Naive thymus-derived CD4-positive, alpha-beta T cell (primary cell): Measurements from ENCODE around the gene LMO1. TPM values are rescaled to one million over a fixed set of nuclear protein-coding genes. Genes with fewer than 3 reads are reported as not detected.

Experiments used
- ATAC-seq: fragments of 150-1000 bp; cut with Tn5 transposase; 2 replicates; pipeline ENCODE4 v1.10.0; 2021; ENCODE audit warnings: mild to moderate bottlenecking, moderate library complexity
- CTCF ChIA-PET: fragments of 350-600 bp; sonication (Branson Sonifier 250); formaldehyde crosslinking; loops from one replicate; lab custom pipeline; 2021; ENCODE audit warnings: antibody characterized with exemption; lab: Charles Lee
- POLR2A ChIA-PET: fragments of 350-600 bp; sonication (Branson Sonifier 250); formaldehyde crosslinking; loops from one replicate; lab custom pipeline; 2021; ENCODE audit warnings: antibody characterized with exemption, inconsistent platforms; lab: Charles Lee
- DNase-seq, 9 donors: peaks; one replicate each; pipeline versions ENCODE4 v3.0.0 to v3.0.0-alpha.2; 2020 to 2022; ENCODE audit warnings: mixed read lengths in 1 of 9
- H3K27ac ChIP-seq: one replicate; pipeline ENCODE4 v1.7.0; 2013; ENCODE audit warnings: mild to moderate bottlenecking, low read depth, low read length, moderate library complexity
- H3K27me3 ChIP-seq, 2 donors: one replicate each; pipeline ENCODE4 v1.7.0; 2013; ENCODE audit warnings: low read length in 2 of 2, mild to moderate bottlenecking in 2 of 2, moderate library complexity in 2 of 2; ENCODE audit not compliant: control insufficient read depth in 2 of 2, insufficient read depth in 2 of 2
- H3K36me3 ChIP-seq, 3 experiments: 1 replicate in 2 of 3; 2 replicates in 1 of 3; pipeline ENCODE4 v1.7.0; 2013; ENCODE audit warnings: low read length in 3 of 3, mild to moderate bottlenecking in 3 of 3, moderate library complexity in 1 of 3; ENCODE audit not compliant: insufficient read depth in 3 of 3, control insufficient read depth in 2 of 3
- H3K4me1 ChIP-seq, 2 donors: one replicate each; pipeline ENCODE4 v1.7.0; 2013; ENCODE audit warnings: low read length in 2 of 2, mild to moderate bottlenecking in 2 of 2, moderate library complexity in 1 of 2; ENCODE audit not compliant: control insufficient read depth in 2 of 2, insufficient read depth in 2 of 2
- H3K4me3 ChIP-seq: 2 replicates; pipeline ENCODE4 v1.7.0; 2013; ENCODE audit warnings: mild to moderate bottlenecking, low read length
- H3K9me3 ChIP-seq, 3 experiments: 1 replicate in 2 of 3; 2 replicates in 1 of 3; pipeline ENCODE4 v1.7.0; 2013; ENCODE audit warnings: low read length in 3 of 3; ENCODE audit not compliant: control insufficient read depth in 2 of 3
- H3K27ac Mint-ChIP-seq, 9 donors: one replicate each; pipeline ENCODE4 v1.8.0; 2020 to 2022; ENCODE audit warnings: mixed read lengths in 9 of 9, mild to moderate bottlenecking in 8 of 9, moderate library complexity in 5 of 9, inconsistent platforms in 2 of 9
- H3K27me3 Mint-ChIP-seq, 5 donors: one replicate each; pipeline ENCODE4 v1.8.0; 2021 to 2022; ENCODE audit warnings: mixed read lengths in 5 of 5, mild to moderate bottlenecking in 1 of 5
- H3K36me3 Mint-ChIP-seq, 5 donors: one replicate each; pipeline ENCODE4 v1.8.0; 2020 to 2022; ENCODE audit warnings: mixed read lengths in 5 of 5, mild to moderate bottlenecking in 3 of 5, inconsistent platforms in 1 of 5
- H3K4me1 Mint-ChIP-seq, 7 donors: one replicate each; pipeline ENCODE4 v1.8.0; 2020 to 2022; ENCODE audit warnings: mixed read lengths in 7 of 7, mild to moderate bottlenecking in 3 of 7, inconsistent platforms in 1 of 7
- H3K4me3 Mint-ChIP-seq, 10 donors: one replicate each; pipeline ENCODE4 v1.8.0; 2020 to 2022; ENCODE audit warnings: mild to moderate bottlenecking in 10 of 10, mixed read lengths in 10 of 10, moderate library complexity in 6 of 10, inconsistent platforms in 2 of 10
- H3K9me3 Mint-ChIP-seq, 11 donors: one replicate each; pipeline ENCODE4 v1.8.0; 2020 to 2022; ENCODE audit warnings: mixed read lengths in 11 of 11, mild to moderate bottlenecking in 4 of 11, inconsistent platforms in 1 of 11, moderate library complexity in 1 of 11
- intact Hi-C, 2 donors: fragments of 100-400 bp; cut with micrococcal nuclease; formaldehyde crosslinking; loops; one replicate each; pipeline ENCODE4 v1.15.1; 2023
- polyA plus RNA-seq, 2 donors: library from polyadenylated mRNA; unstranded; fragments of 300-500 nt; fragmentation: Illumina TruSeq; gene quantifications; one replicate each; pipeline ENCODE4 v1.2.3, GENCODE V29; 2021
- total RNA-seq, 6 experiments: library from RNA in 5 of 6; stranded (reverse) in 5 of 6; gene quantifications; 1 replicate in 5 of 6; 2 replicates in 1 of 6; pipeline ENCODE4 v1.2.3 and lab custom pipeline; 2021 to 2026

Gene LMO1
- total and polyA plus RNA-seq, 7 experiments from 2014 or later, result not detected

GRCh38 chr11:8294251-8294935 lies 30.7 kb upstream of the LMO1 start:
- CTCF ChIA-PET, result interaction anchor here (0.6 kb wide), 1 partner anchor 39 kb away, joined by 3 read pairs; no protein-coding TSS in a partner anchor
- H3K36me3 ChIP-seq, result no peaks in the 10 kb centered on the region
- Mint-ChIP-seq H3K36me3 (no peaks in the 10 kb centered on the region), H3K27ac (no peak overlapping the region), H3K9me3 (peaks cover 0 to 2% (median 0%) of the 10 kb centered on the region in 11 donors), H3K4me3 (no peak overlapping the region), H3K4me1 (no peaks in the 10 kb centered on the region), H3K27me3 (peaks cover 0 to 19% (median 6%) of the 10 kb centered on the region in 5 donors)
- no peak overlapping the region for H3K27ac ChIP-seq
- no peak overlapping the region for H3K4me3 ChIP-seq
- ATAC-seq, result no peak
- intact Hi-C loops, result no loop called here
- no peaks in the 10 kb centered on the region for H3K4me1 ChIP-seq
- DNase-seq, result no peak
- H3K9me3 ChIP-seq, result no peaks in the 10 kb centered on the region
- no peaks in the 10 kb centered on the region for H3K27me3 ChIP-seq
- POLR2A ChIA-PET, result no interaction called here

GRCh38 chr11:8293171-8293570 lies 29.5 kb upstream of the LMO1 start:
- ATAC-seq (no peak), DNase-seq (no peak)
- H3K36me3 Mint-ChIP-seq, result no peaks in the 10 kb centered on the region
- no peaks in the 10 kb centered on the region for H3K27me3 ChIP-seq
- H3K4me1 Mint-ChIP-seq, result peaks cover 0 to 1% (median 0%) of the 10 kb centered on the region in 7 donors
- CTCF ChIA-PET, result no interaction called here
- H3K9me3 Mint-ChIP-seq, result peaks cover 0 to 2% (median 0%) of the 10 kb centered on the region in 11 donors
- H3K27ac ChIP-seq, result no peak overlapping the region
- no peaks in the 10 kb centered on the region for H3K36me3 ChIP-seq
- POLR2A ChIA-PET, result no interaction called here
- no peak overlapping the region for H3K4me3 Mint-ChIP-seq
- no peaks in the 10 kb centered on the region for H3K4me1 ChIP-seq
- peaks cover 0 to 13% (median 0%) of the 10 kb centered on the region in 5 donors for H3K27me3 Mint-ChIP-seq
- no peak overlapping the region for H3K27ac Mint-ChIP-seq
- no peaks in the 10 kb centered on the region for H3K9me3 ChIP-seq
- intact Hi-C loops, result no loop called here
- no peak overlapping the region for H3K4me3 ChIP-seq

- H3K4me3 ChIP-seq, result no peak overlapping the region
- Mint-ChIP-seq H3K4me1 (peaks cover 0 to 1% (median 0%) of the 10 kb centered on the region in 7 donors), H3K4me3 (no peak overlapping the region), H3K36me3 (no peaks in the 10 kb centered on the region), H3K27ac (no peak overlapping the region), H3K9me3 (peaks cover 0 to 2% (median 0%) of the 10 kb centered on the region in 11 donors), H3K27me3 (peaks cover 0 to 10% (median 0%) of the 10 kb centered on the region in 5 donors)
- ATAC-seq (no peak), DNase-seq (peak in 1 of 9 donors; percentile 13)
- H3K9me3 ChIP-seq, result no peaks in the 10 kb centered on the region
- intact Hi-C loops, result no loop called here
- no peak overlapping the region for H3K27ac ChIP-seq
- ChIA-PET CTCF (no interaction called here), POLR2A (no interaction called here)
- no peaks in the 10 kb centered on the region for H3K36me3 ChIP-seq
- no peaks in the 10 kb centered on the region for H3K4me1 ChIP-seq
- H3K27me3 ChIP-seq, result no peaks in the 10 kb centered on the region
Observed at GRCh38 chr11:8292351-8292750, 28.7 kb upstream of the LMO1 start.

- H3K36me3 Mint-ChIP-seq, result no peaks in the 10 kb centered on the region
- DNase-seq, result peak in 1 of 9 donors; percentile 16
- H3K4me3 ChIP-seq, result no peak overlapping the region
Observed at GRCh38 chr11:8291421-8292350, 28.0 kb upstream of the LMO1 start.

GRCh38 chr11:8290081-8290810 lies 26.6 kb upstream of the LMO1 start:
- no peaks in the 10 kb centered on the region for H3K36me3 Mint-ChIP-seq
- CTCF ChIA-PET, result no interaction called here

More at GRCh38 chr11:8291421-8292350, 28.0 kb upstream of the LMO1 start:
- Mint-ChIP-seq H3K27me3 (peaks cover 0 to 10% (median 2%) of the 10 kb centered on the region in 5 donors), H3K9me3 (peaks cover 0 to 2% (median 0%) of the 10 kb centered on the region in 11 donors), H3K4me1 (peaks cover 0 to 1% (median 0%) of the 10 kb centered on the region in 7 donors), H3K4me3 (no peak overlapping the region), H3K27ac (no peak overlapping the region)
- no peaks in the 10 kb centered on the region for H3K9me3 ChIP-seq
- ChIA-PET POLR2A (no interaction called here), CTCF (no interaction called here)
- ATAC-seq, result no peak
- no peaks in the 10 kb centered on the region for H3K27me3 ChIP-seq
- intact Hi-C loops, result no loop called here
- H3K36me3 ChIP-seq, result no peaks in the 10 kb centered on the region
- no peaks in the 10 kb centered on the region for H3K4me1 ChIP-seq
- H3K27ac ChIP-seq, result no peak overlapping the region

GRCh38 chr11:8289492-8289918 lies 25.8 kb upstream of the LMO1 start:
- H3K4me1 ChIP-seq, result no peaks in the 10 kb centered on the region
- H3K4me1 Mint-ChIP-seq, result peaks cover 0 to 1% (median 0%) of the 10 kb centered on the region in 7 donors

More at GRCh38 chr11:8290081-8290810, 26.6 kb upstream of the LMO1 start:
- Histone ChIP-seq H3K27me3 (no peaks in the 10 kb centered on the region), H3K36me3 (no peaks in the 10 kb centered on the region), H3K4me3 (no peak overlapping the region), H3K9me3 (no peaks in the 10 kb centered on the region), H3K4me1 (no peaks in the 10 kb centered on the region), H3K27ac (no peak overlapping the region)
- DNase-seq, result no peak
- Mint-ChIP-seq H3K4me1 (peaks cover 0 to 1% (median 0%) of the 10 kb centered on the region in 7 donors), H3K9me3 (peaks cover 0 to 2% (median 0%) of the 10 kb centered on the region in 11 donors), H3K4me3 (no peak overlapping the region), H3K27me3 (peaks cover 0 to 11% (median 4%) of the 10 kb centered on the region in 5 donors), H3K27ac (no peak overlapping the region)
- POLR2A ChIA-PET, result no interaction called here
- no peak for ATAC-seq
- intact Hi-C loops, result no loop called here

More at GRCh38 chr11:8289492-8289918, 25.8 kb upstream of the LMO1 start:
- ChIA-PET CTCF (no interaction called here), POLR2A (no interaction called here)
- no peaks in the 10 kb centered on the region for H3K27me3 ChIP-seq
- H3K9me3 Mint-ChIP-seq, result peaks cover 0 to 2% (median 0%) of the 10 kb centered on the region in 11 donors
- H3K36me3 Mint-ChIP-seq, result no peaks in the 10 kb centered on the region
- ATAC-seq, result no peak
- H3K27ac Mint-ChIP-seq, result no peak overlapping the region
- no peak overlapping the region for H3K4me3 ChIP-seq
- peak in 1 of 9 donors; percentile 10 for DNase-seq
- intact Hi-C loops, result no loop called here
- H3K36me3 ChIP-seq, result no peaks in the 10 kb centered on the region
- peaks cover 5 to 18% (median 8%) of the 10 kb centered on the region in 5 donors for H3K27me3 Mint-ChIP-seq
- H3K27ac ChIP-seq, result no peak overlapping the region
- H3K4me3 Mint-ChIP-seq, result no peak overlapping the region
- H3K9me3 ChIP-seq, result no peaks in the 10 kb centered on the region
